ENCODE data around the gene CTNNA3. TPM values are rescaled to one million over a fixed set of nuclear protein-coding genes. Genes with fewer than 3 reads are reported as not detected.

Gene CTNNA3
- total RNA-seq, 1 donor = not detected

DNA sequence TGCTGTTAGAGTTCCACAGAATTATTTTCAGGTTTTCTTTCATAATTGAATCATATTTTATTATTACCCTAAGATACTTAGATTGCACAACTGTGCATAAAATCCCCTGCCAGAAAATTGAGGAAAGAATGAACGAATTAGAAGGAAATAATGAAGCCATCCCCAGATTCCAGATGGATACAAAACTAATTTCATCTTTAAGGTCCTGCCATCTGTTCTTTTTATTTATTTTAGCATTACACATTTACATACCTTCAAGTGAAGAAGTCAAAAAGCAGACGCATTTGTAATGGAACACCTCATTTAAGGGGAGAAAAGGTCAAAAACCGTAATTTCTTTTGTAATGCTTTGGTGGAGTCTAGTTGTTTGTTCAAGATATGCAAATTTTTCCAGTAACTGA is 847.1 kb downstream of the CTNNA3 start:
- Histone ChIP-seq H4K20me1 (ENCODE audit: insufficient read depth, low read length) (no peaks in the 10 kb centered on the region), H2AFZ (ENCODE audit: low read length) (no peak overlapping the region), H3K4me2 (ENCODE audit: insufficient read depth, low read length) (no peak overlapping the region), H3K4me3 (ENCODE audit: insufficient read depth, low read length) (no peak overlapping the region), H3K9me3 (ENCODE audit: low read depth, low read length) (no peaks in the 10 kb centered on the region), H3K4me1 (ENCODE audit: insufficient read depth, low read length) (no peaks in the 10 kb centered on the region), H3K27me3 (ENCODE audit: insufficient read depth, low read length) (no peaks in the 10 kb centered on the region), H3K79me2 (ENCODE audit: insufficient read depth, low read length) (no peaks in the 10 kb centered on the region), H3K36me3 (ENCODE audit: insufficient read depth, low read length) (no peaks in the 10 kb centered on the region), H3K27ac (ENCODE audit: low read depth, low read length) (no peak overlapping the region)
- no peak for DNase-seq (ENCODE audit: insufficient read length, low spot score, missing footprints)
- TF ChIP-seq, protein P1, sequence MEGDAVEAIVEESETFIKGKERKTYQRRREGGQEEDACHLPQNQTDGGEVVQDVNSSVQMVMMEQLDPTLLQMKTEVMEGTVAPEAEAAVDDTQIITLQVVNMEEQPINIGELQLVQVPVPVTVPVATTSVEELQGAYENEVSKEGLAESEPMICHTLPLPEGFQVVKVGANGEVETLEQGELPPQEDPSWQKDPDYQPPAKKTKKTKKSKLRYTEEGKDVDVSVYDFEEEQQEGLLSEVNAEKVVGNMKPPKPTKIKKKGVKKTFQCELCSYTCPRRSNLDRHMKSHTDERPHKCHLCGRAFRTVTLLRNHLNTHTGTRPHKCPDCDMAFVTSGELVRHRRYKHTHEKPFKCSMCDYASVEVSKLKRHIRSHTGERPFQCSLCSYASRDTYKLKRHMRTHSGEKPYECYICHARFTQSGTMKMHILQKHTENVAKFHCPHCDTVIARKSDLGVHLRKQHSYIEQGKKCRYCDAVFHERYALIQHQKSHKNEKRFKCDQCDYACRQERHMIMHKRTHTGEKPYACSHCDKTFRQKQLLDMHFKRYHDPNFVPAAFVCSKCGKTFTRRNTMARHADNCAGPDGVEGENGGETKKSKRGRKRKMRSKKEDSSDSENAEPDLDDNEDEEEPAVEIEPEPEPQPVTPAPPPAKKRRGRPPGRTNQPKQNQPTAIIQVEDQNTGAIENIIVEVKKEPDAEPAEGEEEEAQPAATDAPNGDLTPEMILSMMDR (IDR thresholded peaks at IDR 0.05; ENCODE audit: extremely low read depth, low read depth, low read length) = no peak

DNA sequence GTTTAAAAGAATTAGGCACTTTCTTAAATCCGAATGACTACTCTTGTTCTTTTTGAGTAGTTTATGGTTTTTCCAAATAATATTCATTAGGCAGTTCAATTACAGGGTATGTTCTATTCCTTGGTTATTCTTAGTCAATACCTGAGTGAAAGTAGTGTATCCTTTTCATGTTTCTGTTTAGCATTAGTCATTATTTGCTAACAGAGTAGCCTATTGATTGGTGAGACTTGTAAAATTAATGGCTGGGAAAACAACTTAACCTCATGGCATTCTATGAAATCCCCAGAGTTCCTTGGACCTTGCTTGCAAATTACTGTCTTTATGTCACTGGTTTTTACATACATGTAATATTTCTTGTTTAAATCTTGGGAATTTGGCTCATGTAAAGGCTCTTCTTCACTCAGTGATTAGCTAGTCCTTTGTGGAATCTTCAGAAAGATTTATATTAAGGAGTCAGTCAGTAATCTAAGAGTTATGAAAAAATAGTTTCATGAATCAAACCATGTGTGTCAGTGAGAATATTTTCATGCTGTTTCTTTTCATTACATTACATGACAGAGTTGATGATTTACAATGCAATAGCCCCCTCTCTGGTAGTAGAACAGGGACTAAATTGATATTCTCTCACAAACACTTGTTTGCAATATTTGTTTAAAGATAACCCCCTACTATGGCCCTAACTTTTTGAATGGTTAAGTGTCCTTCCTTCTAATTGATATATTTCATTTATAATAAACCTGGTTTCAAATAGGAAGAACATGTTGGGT is 851.6 kb downstream of the CTNNA3 start:
- Histone ChIP-seq H3K79me2 (ENCODE audit: insufficient read depth, low read length) (no peaks in the 10 kb centered on the region), H4K20me1 (ENCODE audit: insufficient read depth, low read length) (no peaks in the 10 kb centered on the region), H3K4me3 (ENCODE audit: insufficient read depth, low read length) (no peak overlapping the region), H2AFZ (ENCODE audit: low read length) (no peak overlapping the region), H3K27me3 (ENCODE audit: insufficient read depth, low read length) (no peaks in the 10 kb centered on the region), H3K4me1 (ENCODE audit: insufficient read depth, low read length) (no peaks in the 10 kb centered on the region), H3K4me2 (ENCODE audit: insufficient read depth, low read length) (no peak overlapping the region), H3K9me3 (ENCODE audit: low read depth, low read length) (no peaks in the 10 kb centered on the region), H3K36me3 (ENCODE audit: insufficient read depth, low read length) (no peaks in the 10 kb centered on the region), H3K27ac (ENCODE audit: low read depth, low read length) (no peak overlapping the region)
- TF ChIP-seq, protein P1 (IDR thresholded peaks at IDR 0.05; ENCODE audit: extremely low read depth, low read depth, low read length) = no peak
- peak; percentile 18 for DNase-seq (ENCODE audit: insufficient read length, low spot score, missing footprints)

DNA sequence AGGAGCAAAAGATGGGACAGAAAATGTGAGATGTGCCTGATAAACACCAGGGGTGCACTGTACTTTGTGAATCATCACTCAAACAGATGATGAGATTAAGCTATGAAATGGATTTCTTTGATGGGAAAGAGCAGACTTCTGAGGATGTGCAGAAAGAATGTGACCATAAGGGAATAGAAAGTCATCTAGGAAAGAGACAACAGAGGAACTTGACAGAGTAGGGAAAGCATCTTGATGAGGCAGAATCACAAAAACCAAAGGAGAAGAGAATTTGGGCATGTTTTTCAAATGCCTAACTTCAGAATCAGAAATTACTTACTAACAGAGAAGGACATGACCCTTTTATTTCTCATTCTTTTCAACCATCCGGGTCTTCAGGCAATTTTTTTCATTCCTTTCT is 852.6 kb downstream of the CTNNA3 start:
- DNase-seq (ENCODE audit: insufficient read length, low spot score, missing footprints) = no peak
- Histone ChIP-seq H3K4me3 (ENCODE audit: insufficient read depth, low read length) (no peak overlapping the region), H3K27me3 (ENCODE audit: insufficient read depth, low read length) (no peaks in the 10 kb centered on the region), H3K9me3 (ENCODE audit: low read depth, low read length) (no peaks in the 10 kb centered on the region), H2AFZ (ENCODE audit: low read length) (no peak overlapping the region), H3K27ac (ENCODE audit: low read depth, low read length) (no peak overlapping the region), H3K4me2 (ENCODE audit: insufficient read depth, low read length) (no peak overlapping the region), H4K20me1 (ENCODE audit: insufficient read depth, low read length) (no peaks in the 10 kb centered on the region), H3K79me2 (ENCODE audit: insufficient read depth, low read length) (no peaks in the 10 kb centered on the region), H3K36me3 (ENCODE audit: insufficient read depth, low read length) (no peaks in the 10 kb centered on the region), H3K4me1 (ENCODE audit: insufficient read depth, low read length) (no peaks in the 10 kb centered on the region)
- TF ChIP-seq, protein P1 (IDR thresholded peaks at IDR 0.05; ENCODE audit: extremely low read depth, low read depth, low read length) = no peak

- H4K20me1 ChIP-seq (ENCODE audit: insufficient read depth, low read length) = no peaks in the 10 kb centered on the region
- H3K9me3 ChIP-seq (ENCODE audit: low read depth, low read length) = no peaks in the 10 kb centered on the region
- H2AFZ ChIP-seq (ENCODE audit: low read length) = no peak overlapping the region
- DNase-seq (ENCODE audit: insufficient read length, low spot score, missing footprints) = no peak
- no peak overlapping the region for H3K4me3 ChIP-seq (ENCODE audit: insufficient read depth, low read length)
- H3K36me3 ChIP-seq (ENCODE audit: insufficient read depth, low read length) = no peaks in the 10 kb centered on the region
- TF ChIP-seq, protein P1 (IDR thresholded peaks at IDR 0.05; ENCODE audit: extremely low read depth, low read depth, low read length) = no peak
- no peaks in the 10 kb centered on the region for H3K79me2 ChIP-seq (ENCODE audit: insufficient read depth, low read length)
- no peaks in the 10 kb centered on the region for H3K4me1 ChIP-seq (ENCODE audit: insufficient read depth, low read length)
- no peak overlapping the region for H3K27ac ChIP-seq (ENCODE audit: low read depth, low read length)
- no peak overlapping the region for H3K4me2 ChIP-seq (ENCODE audit: insufficient read depth, low read length)
- no peaks in the 10 kb centered on the region for H3K27me3 ChIP-seq (ENCODE audit: insufficient read depth, low read length)
Observed at GRCh38 chr10:66842867-66843266, 853.1 kb downstream of the CTNNA3 start.

Data from osteoblast (primary cell).